HepG2 (cell line): ENCODE results near the gene RRP36. TPM values are rescaled to one million over a fixed set of nuclear protein-coding genes. Genes with fewer than 3 reads are reported as not detected.

ENCODE experiments used
- CBX1 ChIP-seq: IDR thresholded peaks from one replicate; pipeline ENCODE4 v1.6.1; 2016; ENCODE audit warnings: antibody characterized with exemption, low read depth
- FOXK1 ChIP-seq: sonication (generic); formaldehyde crosslinking; IDR thresholded peaks from 2 replicates; pipeline ENCODE4 v1.4.0; 2020; ENCODE audit warnings: low read depth, missing genetic modification reagents, borderline replicate concordance
- GPBP1L1 ChIP-seq: sonication (generic); formaldehyde crosslinking; IDR thresholded peaks from 2 replicates; pipeline ENCODE4 v1.5.0; 2020; ENCODE audit warnings: mild to moderate bottlenecking, missing genetic modification reagents
- GRHL1 ChIP-seq: sonication (generic); formaldehyde crosslinking; conservative IDR thresholded peaks from 2 replicates; pipeline ENCODE4 v1.8.0; 2022; ENCODE audit warnings: missing genetic modification reagents
- KMT2A ChIP-seq: sonication (generic); formaldehyde crosslinking; IDR thresholded peaks from 2 replicates; pipeline ENCODE4 v1.4.0; 2020; ENCODE audit warnings: missing genetic modification reagents
- MED8 ChIP-seq: sonication (generic); formaldehyde crosslinking; IDR thresholded peaks from 2 replicates; pipeline ENCODE4 v1.8.1; 2023; ENCODE audit warnings: mild to moderate bottlenecking, missing genetic modification reagents; ENCODE audit not compliant: insufficient replicate concordance
- MLX ChIP-seq: IDR thresholded peaks from 2 replicates; pipeline ENCODE4 v1.6.1; 2016
- MTF1 ChIP-seq: sonication (generic); formaldehyde crosslinking; IDR thresholded peaks from 2 replicates; pipeline ENCODE4 v1.5.0; 2020; ENCODE audit warnings: missing genetic modification reagents
- NFAT5 ChIP-seq: sonication (generic); formaldehyde crosslinking; IDR thresholded peaks from 2 replicates; pipeline ENCODE4 v1.4.0; 2020; ENCODE audit warnings: missing genetic modification reagents
- PBX2 ChIP-seq: IDR thresholded peaks from 2 replicates; pipeline ENCODE4 v1.6.1; 2016; ENCODE audit warnings: control low read depth
- PHB2 ChIP-seq: fragments of 450-650 bp; IDR thresholded peaks from 2 replicates; pipeline ENCODE4 v1.6.1; 2018; ENCODE audit not compliant: partially characterized antibody
- PLRG1 ChIP-seq: fragments of 450-650 bp; conservative IDR thresholded peaks from 2 replicates; pipeline ENCODE4 v1.6.1; 2016
- POLR2A ChIP-seq, 2 experiments: IDR thresholded peaks; 2 replicates each; pipeline ENCODE4 v1.6.1; 2011; ENCODE audit warnings: low read depth in 2 of 2, low read length in 2 of 2, mild to moderate bottlenecking in 1 of 2, moderate library complexity in 1 of 2; ENCODE audit not compliant: insufficient read depth in 1 of 2
- REL ChIP-seq: sonication (generic); formaldehyde crosslinking; conservative IDR thresholded peaks from 2 replicates; pipeline ENCODE4 v1.8.0; 2022; ENCODE audit warnings: mild to moderate bottlenecking, missing genetic modification reagents, moderate library complexity
- SNAI1 ChIP-seq: sonication (generic); formaldehyde crosslinking; IDR thresholded peaks from 2 replicates; pipeline ENCODE4 v1.5.0; 2020; ENCODE audit warnings: mild to moderate bottlenecking, missing genetic modification reagents, borderline replicate concordance
- SRSF4 ChIP-seq: fragments of 200-400 bp; formaldehyde crosslinking; IDR thresholded peaks from one replicate; pipeline ENCODE4 v1.6.1; 2018; ENCODE audit warnings: mild to moderate bottlenecking, low read depth, low read length, moderate library complexity; ENCODE audit not compliant: poor library complexity, severe bottlenecking
- TBP ChIP-seq: sonication (generic); formaldehyde crosslinking; IDR thresholded peaks from 2 replicates; pipeline ENCODE4 v1.5.0; 2020; ENCODE audit warnings: missing genetic modification reagents
- ZMYM4 ChIP-seq: sonication (generic); formaldehyde crosslinking; IDR thresholded peaks from 2 replicates; pipeline ENCODE4 v1.8.1; 2023; ENCODE audit warnings: mild to moderate bottlenecking, missing genetic modification reagents
- ZNF547 ChIP-seq: sonication (generic); formaldehyde crosslinking; IDR thresholded peaks from 2 replicates; pipeline ENCODE4 v1.5.1; 2020; ENCODE audit warnings: mild to moderate bottlenecking, missing genetic modification reagents
- ZNF678 ChIP-seq: sonication (generic); formaldehyde crosslinking; IDR thresholded peaks from 2 replicates; pipeline ENCODE4 v1.4.0; 2020; ENCODE audit warnings: mild to moderate bottlenecking, missing genetic modification reagents
- ZNF773 ChIP-seq: sonication (generic); formaldehyde crosslinking; IDR thresholded peaks from 2 replicates; pipeline ENCODE4 v1.4.0; 2020; ENCODE audit warnings: missing genetic modification reagents, borderline replicate concordance
- ZSCAN25 ChIP-seq: sonication (generic); formaldehyde crosslinking; IDR thresholded peaks from 2 replicates; pipeline ENCODE4 v1.8.0; 2022; ENCODE audit warnings: mild to moderate bottlenecking, missing genetic modification reagents
- polyA plus RNA-seq, 8 experiments: library from polyadenylated mRNA; depleted of rRNA in 3 of 8; stranded (reverse) in 7 of 8; unstranded in 1 of 8; fragments of >200 nt; fragmentation: Illumina TruSeq in 4 of 8; extraction: Trizol in 4 of 8; gene quantifications; 2 replicates each; pipeline versions ENCODE4 v1.2.1 to v1.2.3, GENCODE V29; 2011 to 2016; ENCODE audit warnings: low read depth in 4 of 8, missing spikeins in 1 of 8, mixed read lengths in 1 of 8; ENCODE audit not compliant: insufficient read depth in 1 of 8
- total RNA-seq, 5 experiments: library from RNA; depleted of rRNA; stranded (reverse); fragments of >200 nt; fragmentation: Illumina TruSeq; extraction: Trizol; gene quantifications; 2 replicates each; pipeline ENCODE4 v1.2.3, GENCODE V29; 2016; ENCODE audit warnings: low read depth in 1 of 5

Gene RRP36
- total and polyA plus RNA-seq, 2 of the 13 experiments (the other 11 are each of a cell fraction or from before 2014, with no cell fraction given), result 29.5 to 144 TPM

- TF ChIP-seq GPBP1L1 (CRISPR knock-in tag) (no peak), MLX (CRISPR knock-in tag) (peak; percentile 68), MTF1 (CRISPR knock-in tag) (no peak), TBP (CRISPR knock-in tag) (no peak), ZMYM4 (CRISPR knock-in tag) (0 out of 2 replicates have a peak, but pooled peaks have one; percentile 44), KMT2A (CRISPR knock-in tag) (peak; percentile 21; the same call in 1 of the 2 replicates), CBX1 (no peak), MED8 (CRISPR knock-in tag) (no peak), SNAI1 (CRISPR knock-in tag) (no peak), NFAT5 (CRISPR knock-in tag) (no peak), ZNF773 (CRISPR knock-in tag) (no peak), REL (CRISPR knock-in tag) (no peak), PHB2 (no peak), POLR2A (IDR thresholded peaks at IDR 0.05; ENCODE audit: insufficient read depth in 1 of 2, low read depth in 2 of 2, low read length in 2 of 2) (peak in 1 of 2 experiments; percentile 68; a peak in 2 of 4 replicates), FOXK1 (CRISPR knock-in tag) (peak; percentile 99), PLRG1 (no peak), PBX2 (CRISPR knock-in tag) (peak; percentile 95), GRHL1 (no peak), ZNF547 (0 out of 2 replicates have a peak, but pooled peaks have one; percentile 15), SRSF4 (no peak), ZNF678 (CRISPR knock-in tag) (no peak), ZSCAN25 (CRISPR knock-in tag) (no peak)
Observed at GRCh38 chr6:43013843-43014433, 7.5 kb upstream of the RRP36 start, which contains the start of the genes KLHDC3 and MEA1 (continued).
